Neural cell (in vitro differentiated cells): ENCODE measurements around the gene SLC41A3. TPM values are rescaled to one million over a fixed set of nuclear protein-coding genes. Genes with fewer than 3 reads are reported as not detected.

Experiments
- H2AFZ ChIP-seq: fragments of 200-600, 300-800 bp; sonication (generic), shearing (Covaris generic); 2 replicates; pipeline ENCODE4 v1.6.0; 2014; ENCODE audit warnings: low read depth, mild to moderate bottlenecking, antibody characterized with exemption, low read length, moderate library complexity
- H3F3A ChIP-seq: fragments of 200-600 bp; shearing (Covaris generic); 2 replicates; pipeline ENCODE4 v1.6.1; 2016; ENCODE audit warnings: mild to moderate bottlenecking, moderate library complexity, mixed read lengths, antibody characterized with exemption, low read length; ENCODE audit not compliant: insufficient read depth, poor library complexity, severe bottlenecking
- H3K27ac ChIP-seq: fragments of 200-600, 300-800 bp; sonication (generic), shearing (Covaris generic); 2 replicates; pipeline ENCODE4 v1.5.1; 2014; ENCODE audit warnings: mild to moderate bottlenecking, low read length, moderate library complexity
- H3K27me3 ChIP-seq: fragments of 300-800, 200-600 bp; sonication (generic), shearing (Covaris generic); 2 replicates; pipeline ENCODE4 v1.6.0; 2014; ENCODE audit warnings: mild to moderate bottlenecking, low read depth, low read length, moderate library complexity; ENCODE audit not compliant: insufficient read depth
- H3K36me3 ChIP-seq: fragments of 300-800, 200-600 bp; sonication (generic), shearing (Covaris generic); 2 replicates; pipeline ENCODE4 v1.5.1; 2014; ENCODE audit warnings: mild to moderate bottlenecking, antibody characterized with exemption, low read length, moderate library complexity; ENCODE audit not compliant: insufficient read depth
- H3K4me2 ChIP-seq: fragments of 300-800, 200-600 bp; sonication (generic), shearing (Covaris generic); 2 replicates; pipeline ENCODE4 v1.6.0; 2014; ENCODE audit warnings: mild to moderate bottlenecking, low read length
- H3K4me3 ChIP-seq: fragments of 300-800, 200-600 bp; sonication (generic), shearing (Covaris generic); 2 replicates; pipeline ENCODE4 v1.5.1; 2014; ENCODE audit warnings: mild to moderate bottlenecking, low read length, moderate library complexity
- H3K79me2 ChIP-seq: fragments of 200-600 bp; shearing (Covaris generic); replicated peaks from 2 replicates; pipeline ENCODE4 v1.6.0; 2014; ENCODE audit warnings: mild to moderate bottlenecking, low read length, moderate library complexity; ENCODE audit not compliant: insufficient read depth
- H3K9ac ChIP-seq: fragments of 300-800, 200-600 bp; sonication (generic), shearing (Covaris generic); 2 replicates; pipeline ENCODE4 v1.6.1; 2016; ENCODE audit warnings: mild to moderate bottlenecking, low read length, mixed read lengths
- H3K9me2 ChIP-seq: fragments of 200-600 bp; shearing (Covaris generic); 2 replicates; pipeline ENCODE4 v1.6.1; 2016; ENCODE audit warnings: mild to moderate bottlenecking, low read length, mixed read lengths; ENCODE audit not compliant: insufficient read depth
- H3K9me3 ChIP-seq: fragments of 200-600, 300-800 bp; sonication (generic), shearing (Covaris generic); 2 replicates; pipeline ENCODE4 v1.6.1; 2016; ENCODE audit warnings: mild to moderate bottlenecking, mixed run types, low read length, moderate library complexity, mixed read lengths
- H4K20me1 ChIP-seq: fragments of 200-600 bp; shearing (Covaris generic); 2 replicates; pipeline ENCODE4 v1.6.1; 2016; ENCODE audit warnings: mild to moderate bottlenecking, mixed run types; ENCODE audit not compliant: insufficient read depth
- EP300 ChIP-seq: fragments of 450-650 bp; conservative IDR thresholded peaks from 2 replicates; pipeline ENCODE4 v1.6.1; 2014; ENCODE audit warnings: antibody characterized with exemption, mild to moderate bottlenecking, moderate library complexity; ENCODE audit not compliant: poor library complexity, severe bottlenecking
- EZH2 ChIP-seq: fragments of 200-600, 300-800 bp; shearing (Covaris generic), sonication (generic); IDR thresholded peaks from 2 replicates; pipeline ENCODE4 v1.6.1; 2014; ENCODE audit warnings: antibody characterized with exemption, low read length, borderline replicate concordance, mild to moderate bottlenecking; ENCODE audit not compliant: insufficient read depth, poor library complexity, severe bottlenecking
- MXI1 ChIP-seq: fragments of 450-650 bp; conservative IDR thresholded peaks from 2 replicates; pipeline ENCODE4 v1.6.1; 2014; ENCODE audit warnings: antibody characterized with exemption, mild to moderate bottlenecking; ENCODE audit not compliant: poor library complexity, severe bottlenecking
- POLR2AphosphoS5 ChIP-seq: IDR thresholded peaks from 2 replicates; pipeline ENCODE4 v1.6.1; 2012
- RAD21 ChIP-seq: fragments of 450-650 bp; conservative IDR thresholded peaks from 2 replicates; pipeline ENCODE4 v1.6.1; 2014; ENCODE audit warnings: antibody characterized with exemption, mild to moderate bottlenecking, moderate library complexity
- SMC3 ChIP-seq: fragments of 450-650 bp; conservative IDR thresholded peaks from 2 replicates; pipeline ENCODE4 v1.6.1; 2014; ENCODE audit warnings: antibody characterized with exemption, mild to moderate bottlenecking, moderate library complexity; ENCODE audit not compliant: poor library complexity
- TAF1 ChIP-seq: IDR thresholded peaks from 2 replicates; pipeline ENCODE4 v1.6.1; 2012; ENCODE audit warnings: low read depth
- polyA plus RNA-seq: library from polyadenylated mRNA; depleted of rRNA; stranded (reverse); fragments of >200 nt; gene quantifications from 2 replicates; pipeline ENCODE4 v1.2.3, GENCODE V29; 2014
- TF ChIP-seq, protein P1 (sequence below): fragments of 450-650 bp; IDR thresholded peaks from 2 replicates; pipeline ENCODE4 v1.5.1; 2014; ENCODE audit warnings: antibody characterized with exemption, mild to moderate bottlenecking, moderate library complexity; ENCODE audit not compliant: poor library complexity, severe bottlenecking
- TF ChIP-seq, protein P2 (sequence below): IDR thresholded peaks from 2 replicates; pipeline ENCODE4 v1.6.1; 2012; ENCODE audit warnings: borderline replicate concordance

SLC41A3 gene
- polyA plus RNA-seq, 1 donor from 2014 or later, result 80.0 TPM

DNA sequence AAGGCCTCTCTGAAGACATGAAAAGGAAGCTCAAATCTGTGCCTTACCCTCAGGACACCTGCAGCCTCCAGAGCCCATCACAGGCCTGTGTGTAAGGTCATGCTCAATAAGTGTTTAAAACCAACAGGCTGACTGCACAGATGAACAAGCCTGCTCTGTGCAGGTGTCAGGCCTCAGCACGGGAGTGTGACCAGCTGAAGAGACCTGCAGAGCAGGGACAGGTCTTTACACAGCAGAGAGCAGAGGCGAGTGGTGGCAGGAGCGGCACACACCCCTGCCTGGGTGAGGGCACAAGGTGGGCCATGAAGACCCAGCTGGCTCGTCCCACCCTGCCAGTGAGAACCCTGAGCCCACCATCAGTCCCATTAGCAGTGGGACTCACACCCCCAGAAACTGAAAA lies 58.1 kb downstream of the SLC41A3 start:
- TF ChIP-seq RAD21 (no peak), MXI1 (no peak), SMC3 (no peak), POLR2AphosphoS5 (no peak), TAF1 (no peak), EZH2 (no peak), EP300 (no peak)
- TF ChIP-seq, protein P1, sequence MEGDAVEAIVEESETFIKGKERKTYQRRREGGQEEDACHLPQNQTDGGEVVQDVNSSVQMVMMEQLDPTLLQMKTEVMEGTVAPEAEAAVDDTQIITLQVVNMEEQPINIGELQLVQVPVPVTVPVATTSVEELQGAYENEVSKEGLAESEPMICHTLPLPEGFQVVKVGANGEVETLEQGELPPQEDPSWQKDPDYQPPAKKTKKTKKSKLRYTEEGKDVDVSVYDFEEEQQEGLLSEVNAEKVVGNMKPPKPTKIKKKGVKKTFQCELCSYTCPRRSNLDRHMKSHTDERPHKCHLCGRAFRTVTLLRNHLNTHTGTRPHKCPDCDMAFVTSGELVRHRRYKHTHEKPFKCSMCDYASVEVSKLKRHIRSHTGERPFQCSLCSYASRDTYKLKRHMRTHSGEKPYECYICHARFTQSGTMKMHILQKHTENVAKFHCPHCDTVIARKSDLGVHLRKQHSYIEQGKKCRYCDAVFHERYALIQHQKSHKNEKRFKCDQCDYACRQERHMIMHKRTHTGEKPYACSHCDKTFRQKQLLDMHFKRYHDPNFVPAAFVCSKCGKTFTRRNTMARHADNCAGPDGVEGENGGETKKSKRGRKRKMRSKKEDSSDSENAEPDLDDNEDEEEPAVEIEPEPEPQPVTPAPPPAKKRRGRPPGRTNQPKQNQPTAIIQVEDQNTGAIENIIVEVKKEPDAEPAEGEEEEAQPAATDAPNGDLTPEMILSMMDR, result no peak
- TF ChIP-seq, protein P2, sequence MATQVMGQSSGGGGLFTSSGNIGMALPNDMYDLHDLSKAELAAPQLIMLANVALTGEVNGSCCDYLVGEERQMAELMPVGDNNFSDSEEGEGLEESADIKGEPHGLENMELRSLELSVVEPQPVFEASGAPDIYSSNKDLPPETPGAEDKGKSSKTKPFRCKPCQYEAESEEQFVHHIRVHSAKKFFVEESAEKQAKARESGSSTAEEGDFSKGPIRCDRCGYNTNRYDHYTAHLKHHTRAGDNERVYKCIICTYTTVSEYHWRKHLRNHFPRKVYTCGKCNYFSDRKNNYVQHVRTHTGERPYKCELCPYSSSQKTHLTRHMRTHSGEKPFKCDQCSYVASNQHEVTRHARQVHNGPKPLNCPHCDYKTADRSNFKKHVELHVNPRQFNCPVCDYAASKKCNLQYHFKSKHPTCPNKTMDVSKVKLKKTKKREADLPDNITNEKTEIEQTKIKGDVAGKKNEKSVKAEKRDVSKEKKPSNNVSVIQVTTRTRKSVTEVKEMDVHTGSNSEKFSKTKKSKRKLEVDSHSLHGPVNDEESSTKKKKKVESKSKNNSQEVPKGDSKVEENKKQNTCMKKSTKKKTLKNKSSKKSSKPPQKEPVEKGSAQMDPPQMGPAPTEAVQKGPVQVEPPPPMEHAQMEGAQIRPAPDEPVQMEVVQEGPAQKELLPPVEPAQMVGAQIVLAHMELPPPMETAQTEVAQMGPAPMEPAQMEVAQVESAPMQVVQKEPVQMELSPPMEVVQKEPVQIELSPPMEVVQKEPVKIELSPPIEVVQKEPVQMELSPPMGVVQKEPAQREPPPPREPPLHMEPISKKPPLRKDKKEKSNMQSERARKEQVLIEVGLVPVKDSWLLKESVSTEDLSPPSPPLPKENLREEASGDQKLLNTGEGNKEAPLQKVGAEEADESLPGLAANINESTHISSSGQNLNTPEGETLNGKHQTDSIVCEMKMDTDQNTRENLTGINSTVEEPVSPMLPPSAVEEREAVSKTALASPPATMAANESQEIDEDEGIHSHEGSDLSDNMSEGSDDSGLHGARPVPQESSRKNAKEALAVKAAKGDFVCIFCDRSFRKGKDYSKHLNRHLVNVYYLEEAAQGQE, result no peak
- H4K20me1 ChIP-seq, result no peaks in the 10 kb centered on the region
- H3K4me2 ChIP-seq, result no peak overlapping the region
- peaks cover 7% of the 10 kb centered on the region for H3K9me3 ChIP-seq
- no peak overlapping the region for H3K4me3 ChIP-seq
- no peaks in the 10 kb centered on the region for H3F3A ChIP-seq
- H2AFZ ChIP-seq, result no peak overlapping the region
- no peak overlapping the region for H3K27ac ChIP-seq
- no peaks in the 10 kb centered on the region for H3K9me2 ChIP-seq
- H3K27me3 ChIP-seq, result no peaks in the 10 kb centered on the region
- H3K9ac ChIP-seq, result no peak overlapping the region
- H3K36me3 ChIP-seq, result peaks cover 4% of the 10 kb centered on the region
- no peaks in the 10 kb centered on the region for H3K79me2 ChIP-seq

DNA sequence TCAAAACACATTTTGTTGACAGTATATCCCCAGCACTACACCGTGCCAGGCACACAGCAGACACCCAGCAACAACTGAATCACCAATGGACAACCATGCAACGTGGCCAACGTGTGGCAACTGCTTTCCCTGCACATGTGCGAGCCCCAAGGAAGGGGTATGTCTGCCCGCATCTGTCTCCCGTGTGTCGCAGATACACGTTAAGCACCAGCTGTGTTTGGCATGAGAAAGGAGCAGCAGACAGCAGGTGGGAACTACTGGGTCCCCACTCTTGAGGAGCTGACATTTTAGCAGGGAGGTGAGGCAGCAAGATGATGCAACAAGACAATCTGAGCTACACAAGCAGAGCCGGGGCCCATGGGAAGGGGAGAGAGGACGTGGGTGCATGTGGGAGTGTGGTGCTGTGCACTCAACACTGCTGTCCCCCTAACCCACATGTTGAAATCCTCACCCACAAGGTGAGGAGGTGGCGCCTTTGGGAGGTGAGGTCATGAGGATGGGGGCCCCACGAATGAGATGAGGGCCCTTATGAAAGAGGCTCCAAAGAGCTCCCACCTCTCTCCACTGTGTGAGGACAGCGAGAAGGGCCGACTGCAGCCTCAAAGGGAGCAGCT lies 58.7 kb downstream of the SLC41A3 start:
- H3K36me3 ChIP-seq, result peaks cover 4% of the 10 kb centered on the region
- H3K27ac ChIP-seq, result no peak overlapping the region
- TF ChIP-seq SMC3, result no peak
- no peak for TF ChIP-seq TAF1
- no peak for TF ChIP-seq POLR2AphosphoS5
- no peak for TF ChIP-seq EP300
- TF ChIP-seq, protein P1, result no peak
- TF ChIP-seq MXI1, result no peak
- TF ChIP-seq, protein P2, result no peak
- no peak for TF ChIP-seq RAD21
- no peak for TF ChIP-seq EZH2
- H3K9me2 ChIP-seq, result no peaks in the 10 kb centered on the region
- H3F3A ChIP-seq, result no peaks in the 10 kb centered on the region
- H2AFZ ChIP-seq, result no peak overlapping the region
- no peaks in the 10 kb centered on the region for H3K79me2 ChIP-seq
- no peaks in the 10 kb centered on the region for H4K20me1 ChIP-seq
- no peaks in the 10 kb centered on the region for H3K27me3 ChIP-seq
- no peak overlapping the region for H3K9ac ChIP-seq
- no peak overlapping the region for H3K4me2 ChIP-seq
- no peak overlapping the region for H3K4me3 ChIP-seq
- H3K9me3 ChIP-seq, result peaks cover 7% of the 10 kb centered on the region
